Middle frontal gyrus (tissue), 1 donor: Measurements from ENCODE around the gene PRTN3.
"Not testable (repeated sequence)": the region's sequence is repeated elsewhere in the genome, so short reads cannot be mapped to it uniquely, and the experiment has no call there.

Experiments
- DNase-seq: peaks from one replicate; pipeline ENCODE4 v3.0.0-alpha.2; 2015; ENCODE audit warnings: low spot score; ENCODE audit errors: extremely low spot score

PRTN3 gene

GRCh38 chr19:862581-863314 lies 21.9 kb downstream of the PRTN3 start:
- DNase-seq, result no peak

GRCh38 chr19:863315-863620 lies 22.5 kb downstream of the PRTN3 start:
- DNase-seq, result no peak

GRCh38 chr19:866769-867300 lies 26.0 kb downstream of the PRTN3 start:
- no peak for DNase-seq

- no peak for DNase-seq
Observed at GRCh38 chr19:867301-867793, 26.5 kb downstream of the PRTN3 start.

- DNase-seq, result no peak
Observed at GRCh38 chr19:867855-868457, 27.2 kb downstream of the PRTN3 start.

GRCh38 chr19:868458-869244 lies 27.9 kb downstream of the PRTN3 start:
- DNase-seq, result no peak

- DNase-seq, result no peak
Observed at GRCh38 chr19:869245-870177, 28.7 kb downstream of the PRTN3 start.

GRCh38 chr19:870314-870713 lies 29.5 kb downstream of the PRTN3 start:
- DNase-seq, result no peak

GRCh38 chr19:870963-871401 lies 30.2 kb downstream of the PRTN3 start:
- DNase-seq, result no peak

- no peak for DNase-seq
Observed at GRCh38 chr19:871446-872265, 30.9 kb downstream of the PRTN3 start.

GRCh38 chr19:872266-872951 lies 31.6 kb downstream of the PRTN3 start:
- no peak for DNase-seq

GRCh38 chr19:873084-873483 lies 32.3 kb downstream of the PRTN3 start:
- DNase-seq, result no peak

GRCh38 chr19:873561-874041 lies 32.8 kb downstream of the PRTN3 start:
- DNase-seq, result no peak

- DNase-seq, result no peak
Observed at GRCh38 chr19:875265-875879, 34.6 kb downstream of the PRTN3 start.

GRCh38 chr19:876089-876488 lies 35.3 kb downstream of the PRTN3 start:
- no peak for DNase-seq

GRCh38 chr19:876780-877314 lies 36.0 kb downstream of the PRTN3 start:
- DNase-seq, result no peak

- not testable (repeated sequence) for DNase-seq
Observed at GRCh38 chr19:877992-878660, 37.3 kb downstream of the PRTN3 start.
